Parathyroid adenoma (tissue), 2 donors: ENCODE results near the gene SNX11.

ENCODE experiments used
- H2AFZ ChIP-seq: fragments of 300-600 bp; sonication (generic); one replicate; pipeline ENCODE4 v1.7.0; 2017; ENCODE audit warnings: antibody characterized with exemption, mild to moderate bottlenecking
- H3K27ac ChIP-seq: fragments of 300-600 bp; sonication (generic); one replicate; pipeline ENCODE4 v1.7.0; 2017
- H3K27me3 ChIP-seq: fragments of 300-600 bp; sonication (generic); one replicate; pipeline ENCODE4 v1.7.0; 2017; ENCODE audit warnings: low read length; ENCODE audit not compliant: control insufficient read depth, insufficient read depth
- H3K36me3 ChIP-seq: fragments of 300-600 bp; sonication (generic); one replicate; pipeline ENCODE4 v1.7.0; 2017; ENCODE audit warnings: low read length; ENCODE audit not compliant: control insufficient read depth, insufficient read depth
- H3K4me1 ChIP-seq: fragments of 300-600 bp; sonication (generic); one replicate; pipeline ENCODE4 v1.7.0; 2017; ENCODE audit warnings: control low read depth
- H3K4me2 ChIP-seq: fragments of 300-600 bp; sonication (generic); one replicate; pipeline ENCODE4 v1.7.0; 2017; ENCODE audit warnings: low read length
- H3K4me3 ChIP-seq: fragments of 300-600 bp; sonication (generic); one replicate; pipeline ENCODE4 v1.7.0; 2017; ENCODE audit warnings: low read depth, low read length
- H3K79me2 ChIP-seq: fragments of 300-600 bp; sonication (generic); one replicate; pipeline ENCODE4 v1.7.0; 2017; ENCODE audit warnings: control low read depth
- H3K9ac ChIP-seq: fragments of 300-600 bp; sonication (generic); one replicate; pipeline ENCODE4 v1.7.0; 2017; ENCODE audit warnings: mild to moderate bottlenecking
- H3K9me3 ChIP-seq: fragments of 300-600 bp; sonication (generic); one replicate; pipeline ENCODE4 v1.7.0; 2017; ENCODE audit warnings: low read length; ENCODE audit not compliant: control insufficient read depth
- TF ChIP-seq, protein P1 (sequence below): fragments of 300-600 bp; sonication (generic); IDR thresholded peaks from one replicate; pipeline ENCODE4 v1.7.0; 2017; ENCODE audit warnings: antibody characterized with exemption, mild to moderate bottlenecking
- donor health status: primary hyperparathyroidism.

SNX11 gene

DNA sequence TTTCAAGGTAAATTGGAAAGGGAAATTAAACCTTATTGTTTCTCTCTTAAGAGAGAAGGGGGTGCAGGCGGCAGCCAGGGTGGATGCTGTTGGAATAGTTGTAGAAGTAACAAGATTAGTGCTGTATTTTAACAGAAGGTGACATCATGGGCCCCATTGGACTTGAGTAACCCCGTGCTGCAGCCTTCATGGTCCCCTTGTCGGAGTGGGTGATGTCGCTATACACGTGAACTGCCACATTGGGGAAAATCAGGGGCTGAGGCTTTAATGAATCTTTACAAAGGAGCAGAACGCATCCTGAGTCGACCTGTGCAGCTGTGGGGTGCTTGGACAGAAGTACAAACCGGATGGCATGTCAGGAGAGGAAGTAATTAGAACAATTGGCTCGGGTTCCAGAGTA, 3.2 kb downstream of the SNX11 start:
- peaks cover 17% of the 10 kb centered on the region for H3K4me1 ChIP-seq

GRCh38 chr17:48111937-48112241, 4.3 kb downstream of the SNX11 start:
- Histone ChIP-seq H3K4me3 (no peak overlapping the region), H3K79me2 (peaks cover 25% of the 10 kb centered on the region), H3K36me3 (no peaks in the 10 kb centered on the region), H3K4me2 (no peak overlapping the region), H3K9ac (no peak overlapping the region), H3K27ac (no peak overlapping the region), H3K27me3 (no peaks in the 10 kb centered on the region), H3K9me3 (no peaks in the 10 kb centered on the region), H2AFZ (no peak overlapping the region), H3K4me1 (peaks cover 15% of the 10 kb centered on the region)
- TF ChIP-seq, protein P1, sequence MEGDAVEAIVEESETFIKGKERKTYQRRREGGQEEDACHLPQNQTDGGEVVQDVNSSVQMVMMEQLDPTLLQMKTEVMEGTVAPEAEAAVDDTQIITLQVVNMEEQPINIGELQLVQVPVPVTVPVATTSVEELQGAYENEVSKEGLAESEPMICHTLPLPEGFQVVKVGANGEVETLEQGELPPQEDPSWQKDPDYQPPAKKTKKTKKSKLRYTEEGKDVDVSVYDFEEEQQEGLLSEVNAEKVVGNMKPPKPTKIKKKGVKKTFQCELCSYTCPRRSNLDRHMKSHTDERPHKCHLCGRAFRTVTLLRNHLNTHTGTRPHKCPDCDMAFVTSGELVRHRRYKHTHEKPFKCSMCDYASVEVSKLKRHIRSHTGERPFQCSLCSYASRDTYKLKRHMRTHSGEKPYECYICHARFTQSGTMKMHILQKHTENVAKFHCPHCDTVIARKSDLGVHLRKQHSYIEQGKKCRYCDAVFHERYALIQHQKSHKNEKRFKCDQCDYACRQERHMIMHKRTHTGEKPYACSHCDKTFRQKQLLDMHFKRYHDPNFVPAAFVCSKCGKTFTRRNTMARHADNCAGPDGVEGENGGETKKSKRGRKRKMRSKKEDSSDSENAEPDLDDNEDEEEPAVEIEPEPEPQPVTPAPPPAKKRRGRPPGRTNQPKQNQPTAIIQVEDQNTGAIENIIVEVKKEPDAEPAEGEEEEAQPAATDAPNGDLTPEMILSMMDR = no peak

More for the DNA sequence above, 3.2 kb downstream of the SNX11 start:
- Histone ChIP-seq H3K9ac (no peak overlapping the region), H3K4me3 (no peak overlapping the region), H3K9me3 (no peaks in the 10 kb centered on the region), H3K27me3 (no peaks in the 10 kb centered on the region), H3K27ac (no peak overlapping the region), H3K79me2 (peaks cover 25% of the 10 kb centered on the region), H2AFZ (no peak overlapping the region), H3K4me2 (peak overlapping the region; percentile 23), H3K36me3 (no peaks in the 10 kb centered on the region)
- TF ChIP-seq, protein P1 = no peak

- Histone ChIP-seq H3K4me1 (peaks cover 15% of the 10 kb centered on the region), H3K9ac (no peak overlapping the region), H3K4me2 (no peak overlapping the region), H3K79me2 (peaks cover 25% of the 10 kb centered on the region), H3K9me3 (no peaks in the 10 kb centered on the region), H3K4me3 (no peak overlapping the region), H3K27ac (no peak overlapping the region), H3K27me3 (no peaks in the 10 kb centered on the region), H2AFZ (no peak overlapping the region), H3K36me3 (no peaks in the 10 kb centered on the region)
- TF ChIP-seq, protein P1 = no peak
These were observed 5.7 kb downstream of the SNX11 start for GRCh38 chr17:48113201-48113676.

GRCh38 chr17:48121923-48122664, 14.5 kb downstream of the SNX11 start:
- TF ChIP-seq, protein P1 = no peak
- no peak overlapping the region for H3K9ac ChIP-seq
- no peaks in the 10 kb centered on the region for H3K36me3 ChIP-seq

GRCh38 chr17:48122665-48123045, 15.1 kb downstream of the SNX11 start:
- Histone ChIP-seq H3K36me3 (no peaks in the 10 kb centered on the region), H3K9ac (no peak overlapping the region), H3K79me2 (no peaks in the 10 kb centered on the region), H2AFZ (no peak overlapping the region), H3K27me3 (no peaks in the 10 kb centered on the region), H3K4me1 (no peaks in the 10 kb centered on the region), H3K27ac (no peak overlapping the region), H3K4me2 (no peak overlapping the region), H3K9me3 (no peaks in the 10 kb centered on the region), H3K4me3 (no peak overlapping the region)
- TF ChIP-seq, protein P1 = no peak

More at GRCh38 chr17:48121923-48122664, 14.5 kb downstream of the SNX11 start:
- H3K4me1 ChIP-seq = no peaks in the 10 kb centered on the region
- no peak overlapping the region for H3K27ac ChIP-seq
- H3K4me3 ChIP-seq = no peak overlapping the region
- H2AFZ ChIP-seq = no peak overlapping the region
- H3K4me2 ChIP-seq = no peak overlapping the region
- H3K9me3 ChIP-seq = no peaks in the 10 kb centered on the region
- H3K79me2 ChIP-seq = no peaks in the 10 kb centered on the region
- no peaks in the 10 kb centered on the region for H3K27me3 ChIP-seq
